22Rv1 (cell line): ENCODE results near the gene FAM83E.
A peak's percentile ranks its signal among the peaks of the same experiment; 100 is the strongest.

Experiments
- CTCF ChIP-seq: fragments of 450-650 bp; IDR thresholded peaks from 2 replicates; pipeline ENCODE4 v1.5.1; 2017; ENCODE audit warnings: mild to moderate bottlenecking
- ZFX ChIP-seq: fragments of 450-650 bp; IDR thresholded peaks from 2 replicates; pipeline ENCODE4 v1.6.1; 2017; ENCODE audit warnings: antibody characterized with exemption, borderline replicate concordance

- TF ChIP-seq CTCF (peak; percentile 11; the same call in 1 of the 2 replicates), ZFX (no peak)
Observed at GRCh38 chr19:48636859-48637448, 22.1 kb upstream of the FAM83E start, which contains the start of gene DBP.
